Hindlimb muscle (tissue), 1 donor: ENCODE measurements around the gene C11orf52. TPM values are rescaled to one million over a fixed set of nuclear protein-coding genes. Genes with fewer than 3 reads are reported as not detected.
"Not testable (repeated sequence)": the region's sequence is repeated elsewhere in the genome, so short reads cannot be mapped to it uniquely, and the experiment has no call there.

Experiments
- DNase-seq: peaks from one replicate; pipeline ENCODE4 v3.0.0-alpha.2; 2013
- polyA plus RNA-seq: library from polyadenylated mRNA; unstranded; fragments of 120-200 nt; gene quantifications from one replicate; pipeline ENCODE4 v1.2.1, GENCODE V29; 2013; ENCODE audit not compliant: insufficient read length

C11orf52 gene
- polyA plus RNA-seq, 1 donor, result 4.0 TPM

- no peak for DNase-seq
Measured at GRCh38 chr11:111913031-111913861, 5.5 kb upstream of the C11orf52 start.

- no peak for DNase-seq
Measured at GRCh38 chr11:111913997-111914396, 4.7 kb upstream of the C11orf52 start.

- DNase-seq, result no peak
Measured at GRCh38 chr11:111916768-111917167, 1.9 kb upstream of the C11orf52 start.

- DNase-seq, result no peak
Measured at GRCh38 chr11:111917312-111917711, 1.4 kb upstream of the C11orf52 start.

GRCh38 chr11:111917788-111918187 is 925 bp upstream of the C11orf52 start:
- DNase-seq, result no peak

- DNase-seq, result no peak
Measured at GRCh38 chr11:111920908-111921307, 2.2 kb downstream of the C11orf52 start.

GRCh38 chr11:111921541-111922230 is 3.0 kb downstream of the C11orf52 start:
- no peak for DNase-seq

GRCh38 chr11:111922803-111923202 is 4.1 kb downstream of the C11orf52 start:
- no peak for DNase-seq

- no peak for DNase-seq
Measured at GRCh38 chr11:111923351-111923788, 4.7 kb downstream of the C11orf52 start.

- DNase-seq, result no peak
Measured at GRCh38 chr11:111923951-111924350, 5.2 kb downstream of the C11orf52 start.

GRCh38 chr11:111925953-111926352 is 7.2 kb downstream of the C11orf52 start:
- no peak for DNase-seq

GRCh38 chr11:111926505-111927391 is 8.0 kb downstream of the C11orf52 start:
- peak; percentile 96 for DNase-seq

- DNase-seq, result no peak
Measured at GRCh38 chr11:111930472-111930871, 11.8 kb downstream of the C11orf52 start.

GRCh38 chr11:111932611-111932950 is 13.9 kb downstream of the C11orf52 start:
- DNase-seq, result no peak

- not testable (repeated sequence) for DNase-seq
Measured at GRCh38 chr11:111933176-111933575, 14.5 kb downstream of the C11orf52 start.

- no peak for DNase-seq
Measured at GRCh38 chr11:111933872-111934271, 15.2 kb downstream of the C11orf52 start.

GRCh38 chr11:111934306-111934705 is 15.6 kb downstream of the C11orf52 start:
- no peak for DNase-seq

GRCh38 chr11:111935317-111936039 is 16.8 kb downstream of the C11orf52 start:
- DNase-seq, result no peak

GRCh38 chr11:111936040-111936540 is 17.4 kb downstream of the C11orf52 start:
- DNase-seq, result no peak

GRCh38 chr11:111937461-111937769 is 18.7 kb downstream of the C11orf52 start:
- no peak for DNase-seq

GRCh38 chr11:111937844-111938243 is 19.1 kb downstream of the C11orf52 start:
- no peak for DNase-seq

GRCh38 chr11:111938687-111939160 is 20.0 kb downstream of the C11orf52 start:
- no peak for DNase-seq
